Caco-2 (cell line): ENCODE results near the gene ERC1. TPM values are rescaled to one million over a fixed set of nuclear protein-coding genes. Genes with fewer than 3 reads are reported as not detected.
"Not testable (repeated sequence)": the region's sequence is repeated elsewhere in the genome, so short reads cannot be mapped to it uniquely, and the experiment has no call there.

ENCODE experiments used
- BruUV-seq: library from RNA; stranded (reverse); fragments of 400-500 nt; replicated peaks from 2 replicates; lab custom pipeline; 2021; lab: Mats Ljungman, UMichigan
- CTCF ChIA-PET: fragments of 300-600 bp; sonication (Branson Sonifier 250); formaldehyde crosslinking; loops from one replicate; lab custom pipeline; 2022; ENCODE audit warnings: antibody characterized with exemption; lab: Charles Lee
- POLR2A ChIA-PET: fragments of 300-600 bp; sonication (Branson Sonifier 250); formaldehyde crosslinking; loops from one replicate; lab custom pipeline; 2022; ENCODE audit warnings: antibody characterized with exemption; lab: Charles Lee
- DNase-seq, 2 experiments: peaks; one replicate each; pipeline versions ENCODE4 v3.0.0 to v3.0.0-alpha.2; 2020 to 2022
- H3K27me3 ChIP-seq: replicated peaks from 2 replicates; pipeline ENCODE4 v1.6.0; 2011; ENCODE audit warnings: low read length; ENCODE audit not compliant: control insufficient read depth, insufficient read depth
- H3K36me3 ChIP-seq: 2 replicates; pipeline ENCODE4 v1.5.1; 2011; ENCODE audit warnings: low read length; ENCODE audit not compliant: control insufficient read depth, insufficient read depth
- H3K4me1 ChIP-seq: fragments of 250-450 bp; sonication (Bioruptor Pico); 2 replicates; pipeline ENCODE4 v1.5.1; 2020; ENCODE audit warnings: mild to moderate bottlenecking
- H3K4me3 ChIP-seq: 2 replicates; pipeline ENCODE4 v1.5.1; 2011; ENCODE audit warnings: low read depth, mild to moderate bottlenecking, control low read depth, low read length
- H3K9me3 ChIP-seq: fragments of 250-450 bp; sonication (Bioruptor Pico); 2 replicates; pipeline ENCODE4 v1.5.1; 2020; ENCODE audit warnings: mild to moderate bottlenecking, moderate library complexity
- H3K27ac Mint-ChIP-seq: one replicate; pipeline ENCODE4 v1.8.0; 2022; ENCODE audit warnings: mixed read lengths; ENCODE audit not compliant: unreplicated experiment
- H3K27me3 Mint-ChIP-seq: one replicate; pipeline ENCODE4 v1.8.0; 2022; ENCODE audit warnings: mixed read lengths; ENCODE audit not compliant: insufficient read depth, unreplicated experiment
- H3K36me3 Mint-ChIP-seq: one replicate; pipeline ENCODE4 v1.8.0; 2022; ENCODE audit warnings: mild to moderate bottlenecking, mixed read lengths; ENCODE audit not compliant: insufficient read depth, unreplicated experiment
- H3K4me1 Mint-ChIP-seq: one replicate; pipeline ENCODE4 v1.8.0; 2022; ENCODE audit warnings: low read depth, mixed read lengths; ENCODE audit not compliant: unreplicated experiment
- H3K4me3 Mint-ChIP-seq: one replicate; pipeline ENCODE4 v1.8.0; 2022; ENCODE audit warnings: mild to moderate bottlenecking, moderate library complexity, mixed read lengths; ENCODE audit not compliant: unreplicated experiment
- H3K9me3 Mint-ChIP-seq: one replicate; pipeline ENCODE4 v1.8.0; 2022; ENCODE audit warnings: mixed read lengths; ENCODE audit not compliant: unreplicated experiment
- intact Hi-C: fragments of 100-400 bp; cut with micrococcal nuclease; formaldehyde crosslinking; loops from one replicate; pipeline ENCODE4 v1.10.0; 2022; ENCODE audit not compliant: unreplicated experiment
- total RNA-seq: library from RNA; stranded (reverse); gene quantifications from 2 replicates; pipeline ENCODE4 v1.2.3, GENCODE V29; 2022
- TF ChIP-seq, protein P1 (sequence below), 2 experiments: fragments of 200-600 bp in 1 of 2; IDR thresholded peaks; 1 replicate in 1 of 2; 2 replicates in 1 of 2; pipeline versions ENCODE4 v1.5.1 to v1.8.0; 2011 to 2022; ENCODE audit warnings: antibody characterized with exemption in 1 of 2, control low read depth in 1 of 2, inconsistent platforms in 1 of 2, low read depth in 1 of 2, low read length in 1 of 2, mild to moderate bottlenecking in 1 of 2, moderate library complexity in 1 of 2; ENCODE audit not compliant: insufficient read depth in 1 of 2, severe bottlenecking in 1 of 2, unreplicated experiment in 1 of 2

The ERC1 gene
- total RNA-seq, 1 experiment from 2014 or later: 88.4 TPM

DNA sequence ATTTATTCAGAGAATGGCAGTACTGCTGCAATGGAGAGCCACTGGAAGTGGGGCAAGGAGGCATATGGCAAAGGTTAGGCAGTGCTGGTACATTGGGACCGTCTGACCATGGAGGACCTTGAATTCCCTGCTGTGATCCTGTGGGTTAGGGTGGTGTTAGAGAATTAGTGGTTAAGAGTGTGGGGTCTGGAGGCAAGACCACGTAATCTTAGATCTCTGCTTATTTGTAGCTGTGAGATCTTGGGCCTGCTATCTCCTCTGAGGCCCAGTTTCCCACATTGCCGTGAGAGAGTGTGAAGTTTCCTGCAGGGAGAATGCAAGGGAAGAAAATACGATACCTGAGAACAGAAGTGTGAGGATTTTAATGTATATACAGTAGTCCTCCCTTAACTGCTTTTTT lies 147.7 kb downstream of the ERC1 start:
- DNase-seq: no peak
- no peaks in the 10 kb centered on the region for H3K27me3 Mint-ChIP-seq
- intact Hi-C loops: no loop called here
- H3K4me3 Mint-ChIP-seq: no peak overlapping the region
- H3K4me1 ChIP-seq: no peaks in the 10 kb centered on the region
- no peak overlapping the region for H3K4me3 ChIP-seq
- no peaks in the 10 kb centered on the region; the same call in 1 of the 2 replicates for H3K36me3 ChIP-seq
- ChIA-PET CTCF (no interaction called here), POLR2A (no interaction called here)
- peaks cover 6% of the 10 kb centered on the region for H3K36me3 Mint-ChIP-seq
- H3K9me3 ChIP-seq: no peaks in the 10 kb centered on the region
- no peaks in the 10 kb centered on the region for H3K4me1 Mint-ChIP-seq
- no peaks in the 10 kb centered on the region for H3K27me3 ChIP-seq
- TF ChIP-seq, protein P1, sequence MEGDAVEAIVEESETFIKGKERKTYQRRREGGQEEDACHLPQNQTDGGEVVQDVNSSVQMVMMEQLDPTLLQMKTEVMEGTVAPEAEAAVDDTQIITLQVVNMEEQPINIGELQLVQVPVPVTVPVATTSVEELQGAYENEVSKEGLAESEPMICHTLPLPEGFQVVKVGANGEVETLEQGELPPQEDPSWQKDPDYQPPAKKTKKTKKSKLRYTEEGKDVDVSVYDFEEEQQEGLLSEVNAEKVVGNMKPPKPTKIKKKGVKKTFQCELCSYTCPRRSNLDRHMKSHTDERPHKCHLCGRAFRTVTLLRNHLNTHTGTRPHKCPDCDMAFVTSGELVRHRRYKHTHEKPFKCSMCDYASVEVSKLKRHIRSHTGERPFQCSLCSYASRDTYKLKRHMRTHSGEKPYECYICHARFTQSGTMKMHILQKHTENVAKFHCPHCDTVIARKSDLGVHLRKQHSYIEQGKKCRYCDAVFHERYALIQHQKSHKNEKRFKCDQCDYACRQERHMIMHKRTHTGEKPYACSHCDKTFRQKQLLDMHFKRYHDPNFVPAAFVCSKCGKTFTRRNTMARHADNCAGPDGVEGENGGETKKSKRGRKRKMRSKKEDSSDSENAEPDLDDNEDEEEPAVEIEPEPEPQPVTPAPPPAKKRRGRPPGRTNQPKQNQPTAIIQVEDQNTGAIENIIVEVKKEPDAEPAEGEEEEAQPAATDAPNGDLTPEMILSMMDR (IDR thresholded peaks at IDR 0.05; ENCODE audit: insufficient read depth in 1 of 2, low read depth in 1 of 2, low read length in 1 of 2, severe bottlenecking in 1 of 2, unreplicated experiment in 1 of 2): no peak
- H3K9me3 Mint-ChIP-seq: no peaks in the 10 kb centered on the region
- no TSS peak for BruUV-seq
- no peak overlapping the region for H3K27ac Mint-ChIP-seq

DNA sequence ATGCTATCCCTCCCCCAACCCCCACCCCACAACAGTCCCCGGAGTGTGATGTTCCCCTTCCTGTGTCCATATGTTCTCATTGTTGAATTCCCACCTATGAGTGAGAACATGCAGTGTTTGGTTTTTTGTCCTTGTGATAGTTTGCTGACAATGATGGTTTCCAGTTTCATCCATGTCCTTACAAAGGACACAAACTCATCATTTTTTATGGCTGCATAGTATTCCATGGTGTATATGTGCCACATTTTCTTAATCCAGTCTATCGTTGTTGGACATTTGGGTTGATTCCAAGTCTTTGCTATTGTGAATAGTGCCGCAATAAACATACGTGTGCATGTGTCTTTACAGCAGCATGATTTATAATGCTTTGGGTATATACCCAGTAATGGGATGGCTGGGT lies 155.7 kb downstream of the ERC1 start:
- H3K9me3 Mint-ChIP-seq, CTCF ChIA-PET, H3K4me1 Mint-ChIP-seq, H3K4me1 ChIP-seq, H3K9me3 ChIP-seq, H3K4me3 Mint-ChIP-seq, BruUV-seq, POLR2A ChIA-PET, H3K27me3 ChIP-seq, H3K36me3 ChIP-seq, H3K27ac Mint-ChIP-seq, DNase-seq, H3K4me3 ChIP-seq, H3K27me3 Mint-ChIP-seq, intact Hi-C loops: not testable (repeated sequence)
- peaks cover 15% of the 10 kb centered on the region for H3K36me3 Mint-ChIP-seq

DNA sequence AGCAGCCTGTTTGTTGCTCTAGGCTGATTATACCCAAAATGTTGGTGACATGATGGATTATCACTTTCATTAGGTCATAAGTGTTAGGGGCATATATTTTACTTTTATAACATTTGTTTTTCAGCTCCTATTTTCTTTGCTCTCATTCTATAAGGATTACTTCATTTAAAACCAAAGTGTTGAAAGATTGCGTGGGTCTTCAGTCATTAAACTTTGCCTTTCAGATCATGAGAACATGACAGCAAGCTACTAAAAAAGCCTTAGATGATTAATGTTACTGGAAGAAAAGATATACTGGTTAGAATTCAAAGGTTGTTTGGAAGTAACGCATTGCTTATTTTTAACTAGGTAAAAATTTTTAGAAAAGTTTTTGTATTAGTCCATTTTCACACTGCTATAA lies 156.8 kb downstream of the ERC1 start:
- H3K4me3 Mint-ChIP-seq: no peak overlapping the region
- POLR2A ChIA-PET: no interaction called here
- no TSS peak for BruUV-seq

More for the DNA sequence above, 156.8 kb downstream of the ERC1 start:
- Mint-ChIP-seq H3K36me3 (peaks cover 14% of the 10 kb centered on the region), H3K4me1 (peaks cover 7% of the 10 kb centered on the region), H3K9me3 (no peaks in the 10 kb centered on the region), H3K27me3 (no peaks in the 10 kb centered on the region), H3K27ac (no peak overlapping the region)
- TF ChIP-seq, protein P1 (IDR thresholded peaks at IDR 0.05; ENCODE audit: insufficient read depth in 1 of 2, low read depth in 1 of 2, low read length in 1 of 2, severe bottlenecking in 1 of 2, unreplicated experiment in 1 of 2): no peak
- Histone ChIP-seq H3K4me3 (no peak overlapping the region), H3K4me1 (no peaks in the 10 kb centered on the region), H3K9me3 (no peaks in the 10 kb centered on the region), H3K36me3 (no peaks in the 10 kb centered on the region; the same call in none of the 2 replicates), H3K27me3 (no peaks in the 10 kb centered on the region)
- intact Hi-C loops: no loop called here
- CTCF ChIA-PET: no interaction called here
- DNase-seq: no peak
